ENCODE data around the gene RUSC1. TPM values are rescaled to one million over a fixed set of nuclear protein-coding genes. Genes with fewer than 3 reads are reported as not detected.
A peak's percentile ranks its signal among the peaks of the same experiment; 100 is the strongest.

The RUSC1 gene
- total and polyA plus RNA-seq, 2 experiments from 2014 or later, result 30.4 to 31.9 TPM

DNA sequence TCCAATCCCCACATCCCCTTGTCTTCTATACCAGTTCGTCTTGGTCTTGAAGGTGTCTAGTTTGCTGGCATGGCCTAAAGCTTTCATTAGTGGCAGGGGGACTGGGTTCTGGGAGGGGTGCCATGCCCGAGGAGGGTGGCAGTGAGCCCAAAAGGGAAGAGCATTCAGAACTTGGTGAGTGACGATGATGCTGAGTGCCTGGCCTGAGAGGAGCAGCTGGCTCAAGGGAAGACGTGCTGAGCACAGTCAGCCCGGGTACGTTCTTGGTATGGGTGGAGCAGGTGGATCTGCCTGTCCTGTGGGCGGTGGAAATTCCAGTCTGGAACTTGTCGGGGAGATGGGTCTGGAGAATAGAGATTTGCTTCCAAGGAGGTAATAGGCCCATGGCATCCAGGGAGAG is 7.4 kb upstream of the RUSC1 start:
- H3K36me3 ChIP-seq (ENCODE audit: low read depth), result no peaks in the 10 kb centered on the region
- no peak for TF ChIP-seq EZH2 (IDR thresholded peaks at IDR 0.05; ENCODE audit: insufficient read depth, poor library complexity, severe bottlenecking)
- no peak for TF ChIP-seq EZH2phosphoT487 (IDR thresholded peaks at IDR 0.05; ENCODE audit: insufficient read depth, low read depth)
- 84 to 85% methylated on average over 8 of the region's 8 CpGs for WGBS, 2 experiments (ENCODE audit: low coverage in 1 of 2, low lambda C conversion rate in 2 of 2, missing lambda C conversion rate in 2 of 2)
- no peak overlapping the region for H3K4me3 ChIP-seq
- no peaks in the 10 kb centered on the region for H3K27me3 ChIP-seq (replicated peaks; ENCODE audit: insufficient read depth)
- H4K20me1 ChIP-seq (ENCODE audit: insufficient read depth), result no peaks in the 10 kb centered on the region
- no peak overlapping the region for H2AFZ ChIP-seq
- 0 out of 2 replicates have a peak, but pooled peaks cover under 1% of the 10 kb centered on the region for H3F3A ChIP-seq (ENCODE audit: insufficient read depth)
- no peaks in the 10 kb centered on the region for H3K9me2 ChIP-seq (ENCODE audit: insufficient read depth)
- peaks cover 30% of the 10 kb centered on the region for H3K79me2 ChIP-seq (ENCODE audit: insufficient read depth)
- DNase-seq, result no peak
- no peak overlapping the region for H3K4me2 ChIP-seq (ENCODE audit: unreplicated experiment)
- no peak overlapping the region for H3K9ac ChIP-seq
- no peak overlapping the region for H3K27ac ChIP-seq
- peaks cover 9% of the 10 kb centered on the region; the same call in 1 of the 2 replicates for H3K4me1 ChIP-seq (ENCODE audit: insufficient read depth)
- in situ Hi-C loops (cut with MboI), result no loop called here
- no peaks in the 10 kb centered on the region for H3K9me3 ChIP-seq (ENCODE audit: low read depth)

DNA sequence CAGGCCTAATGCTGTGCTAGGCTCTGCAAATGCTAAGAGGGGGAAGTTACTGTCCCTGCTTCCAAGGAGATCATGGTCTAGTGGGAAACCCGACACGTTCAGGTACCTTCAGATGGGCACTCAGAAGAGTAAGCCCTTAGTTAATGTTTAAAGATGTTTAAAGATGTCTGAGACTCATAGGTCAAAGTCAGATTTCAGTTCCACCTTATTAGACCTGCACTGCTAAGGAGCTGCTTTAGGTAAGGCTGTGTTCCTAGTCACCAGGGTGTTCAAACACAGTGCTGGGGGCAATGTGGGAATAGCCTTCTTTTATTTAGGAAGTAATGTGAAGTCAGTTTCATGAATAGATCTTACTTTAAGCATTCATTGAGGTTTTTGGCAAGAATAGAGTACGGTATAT is 3.8 kb upstream of the RUSC1 start:
- Histone ChIP-seq H3K9ac (no peak overlapping the region), H3K4me1 (ENCODE audit: insufficient read depth) (peaks cover 8% of the 10 kb centered on the region), H2AFZ (no peak overlapping the region), H3K9me3 (ENCODE audit: low read depth) (no peaks in the 10 kb centered on the region), H3K79me2 (ENCODE audit: insufficient read depth) (peaks cover 8% of the 10 kb centered on the region), H3K9me2 (ENCODE audit: insufficient read depth) (no peaks in the 10 kb centered on the region), H3K27ac (no peak overlapping the region), H3F3A (ENCODE audit: insufficient read depth) (peaks cover 5% of the 10 kb centered on the region; the same call in 1 of the 2 replicates), H3K4me3 (no peak overlapping the region), H3K4me2 (ENCODE audit: unreplicated experiment) (no peak overlapping the region), H3K36me3 (ENCODE audit: low read depth) (no peaks in the 10 kb centered on the region), H4K20me1 (ENCODE audit: insufficient read depth) (no peaks in the 10 kb centered on the region), H3K27me3 (replicated peaks; ENCODE audit: insufficient read depth) (no peaks in the 10 kb centered on the region)
- TF ChIP-seq EZH2phosphoT487 (IDR thresholded peaks at IDR 0.05; ENCODE audit: insufficient read depth, low read depth) (no peak), EZH2 (IDR thresholded peaks at IDR 0.05; ENCODE audit: insufficient read depth, poor library complexity, severe bottlenecking) (no peak)
- in situ Hi-C loops (cut with MboI), result no loop called here
- 97 to 99% methylated on average over 3 of the region's 3 CpGs for WGBS, 2 experiments (ENCODE audit: low coverage in 1 of 2, low lambda C conversion rate in 2 of 2, missing lambda C conversion rate in 2 of 2)
- DNase-seq, result no peak

DNA sequence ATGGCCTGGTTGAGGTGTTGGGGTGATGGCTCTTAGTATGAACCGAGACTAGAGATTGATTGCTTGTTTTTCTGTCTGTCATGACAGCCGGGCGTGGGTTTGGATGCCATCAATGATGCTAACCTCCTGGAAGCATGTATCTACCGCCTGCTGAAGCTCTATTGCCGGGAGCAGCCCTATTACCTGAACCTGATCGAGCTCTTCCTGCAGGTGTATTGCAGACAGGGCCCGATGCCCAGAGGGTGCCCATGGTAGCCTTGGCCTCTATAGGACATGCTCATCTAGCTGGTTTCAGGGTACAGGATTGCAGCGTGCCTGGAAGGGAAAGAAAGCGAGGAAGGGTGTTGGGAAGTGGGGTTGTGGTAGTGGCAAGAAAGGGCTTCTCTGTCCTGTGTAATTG is 2.6 kb upstream of the RUSC1 start:
- in situ Hi-C loops (cut with MboI), result no loop called here
- Histone ChIP-seq H3K4me2 (ENCODE audit: unreplicated experiment) (no peak overlapping the region), H3K79me2 (ENCODE audit: insufficient read depth) (peaks cover 9% of the 10 kb centered on the region), H3K9me3 (ENCODE audit: low read depth) (no peaks in the 10 kb centered on the region), H3F3A (ENCODE audit: insufficient read depth) (peaks cover 8% of the 10 kb centered on the region), H3K9ac (no peak overlapping the region), H3K4me1 (ENCODE audit: insufficient read depth) (peaks cover 12% of the 10 kb centered on the region), H3K4me3 (no peak overlapping the region), H3K27ac (no peak overlapping the region), H3K36me3 (ENCODE audit: low read depth) (no peaks in the 10 kb centered on the region), H3K27me3 (replicated peaks; ENCODE audit: insufficient read depth) (no peaks in the 10 kb centered on the region), H3K9me2 (ENCODE audit: insufficient read depth) (no peaks in the 10 kb centered on the region), H2AFZ (no peak overlapping the region), H4K20me1 (ENCODE audit: insufficient read depth) (no peaks in the 10 kb centered on the region)
- DNase-seq, result no peak
- 88 to 93% methylated on average over 9 of the region's 9 CpGs for WGBS, 2 experiments (ENCODE audit: low coverage in 1 of 2, low lambda C conversion rate in 2 of 2, missing lambda C conversion rate in 2 of 2)
- TF ChIP-seq EZH2phosphoT487 (IDR thresholded peaks at IDR 0.05; ENCODE audit: insufficient read depth, low read depth), result no peak

DNA sequence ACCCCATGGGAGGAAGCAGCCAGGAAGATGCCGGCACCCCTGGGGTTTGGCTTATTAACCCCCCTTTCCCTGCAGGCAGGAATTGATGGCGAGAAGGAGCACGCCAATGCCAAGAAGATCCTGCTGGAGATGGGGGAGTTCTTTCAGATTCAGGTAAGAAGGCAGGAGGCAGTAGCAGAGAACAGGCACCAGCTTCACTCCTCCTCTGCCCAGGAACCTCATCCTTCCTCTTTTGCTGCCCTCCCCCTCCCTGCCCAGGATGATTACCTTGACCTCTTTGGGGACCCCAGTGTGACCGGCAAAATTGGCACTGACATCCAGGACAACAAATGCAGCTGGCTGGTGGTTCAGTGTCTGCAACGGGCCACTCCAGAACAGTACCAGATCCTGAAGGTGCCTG is 1.2 kb upstream of the RUSC1 start:
- H3K36me3 ChIP-seq (ENCODE audit: low read depth), result no peaks in the 10 kb centered on the region
- peaks cover 12% of the 10 kb centered on the region for H3K4me1 ChIP-seq (ENCODE audit: insufficient read depth)
- no peak for DNase-seq
- no peaks in the 10 kb centered on the region for H3K27me3 ChIP-seq (replicated peaks; ENCODE audit: insufficient read depth)
- H2AFZ ChIP-seq, result no peak overlapping the region
- no peaks in the 10 kb centered on the region for H4K20me1 ChIP-seq (ENCODE audit: insufficient read depth)
- H3K9ac ChIP-seq, result no peak overlapping the region
- H3K9me3 ChIP-seq (ENCODE audit: low read depth), result no peaks in the 10 kb centered on the region
- peaks cover 8% of the 10 kb centered on the region for H3F3A ChIP-seq (ENCODE audit: insufficient read depth)
- WGBS, 2 experiments (ENCODE audit: low coverage in 1 of 2, low lambda C conversion rate in 2 of 2, missing lambda C conversion rate in 2 of 2), result 68 to 72% methylated on average over 5 of the region's 5 CpGs
- peaks cover 10% of the 10 kb centered on the region for H3K79me2 ChIP-seq (ENCODE audit: insufficient read depth)
- TF ChIP-seq EZH2 (IDR thresholded peaks at IDR 0.05; ENCODE audit: insufficient read depth, poor library complexity, severe bottlenecking) (no peak), EZH2phosphoT487 (IDR thresholded peaks at IDR 0.05; ENCODE audit: insufficient read depth, low read depth) (no peak)
- in situ Hi-C loops (cut with MboI), result no loop called here
- no peak overlapping the region for H3K4me3 ChIP-seq
- H3K27ac ChIP-seq, result no peak overlapping the region
- H3K9me2 ChIP-seq (ENCODE audit: insufficient read depth), result no peaks in the 10 kb centered on the region
- no peak overlapping the region for H3K4me2 ChIP-seq (ENCODE audit: unreplicated experiment)

DNA sequence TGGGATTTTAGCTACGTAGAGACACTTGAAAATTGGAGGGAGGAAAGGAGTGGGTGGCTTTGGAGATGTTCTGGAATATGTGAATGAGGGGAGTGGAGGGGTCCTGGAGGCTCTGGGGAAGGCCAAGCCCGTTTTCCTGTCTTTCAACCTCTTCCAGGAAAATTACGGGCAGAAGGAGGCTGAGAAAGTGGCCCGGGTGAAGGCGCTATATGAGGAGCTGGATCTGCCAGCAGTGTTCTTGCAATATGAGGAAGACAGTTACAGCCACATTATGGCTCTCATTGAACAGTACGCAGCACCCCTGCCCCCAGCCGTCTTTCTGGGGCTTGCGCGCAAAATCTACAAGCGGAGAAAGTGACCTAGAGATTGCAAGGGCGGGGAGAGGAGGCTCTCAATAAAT is 442 bp upstream of the RUSC1 start:
- H3K9ac ChIP-seq, result peak overlapping the region; percentile 83
- in situ Hi-C loops (cut with MboI), result no loop called here
- peak overlapping the region; percentile 99 for H3K4me2 ChIP-seq (ENCODE audit: unreplicated experiment)

More for the DNA sequence above, 442 bp upstream of the RUSC1 start:
- no peaks in the 10 kb centered on the region for H3K9me3 ChIP-seq (ENCODE audit: low read depth)
- H3K4me3 ChIP-seq, result peak overlapping the region; percentile 89
- no peaks in the 10 kb centered on the region for H4K20me1 ChIP-seq (ENCODE audit: insufficient read depth)
- peak overlapping the region; percentile 9; the same call in 1 of the 2 replicates for H3K27ac ChIP-seq
- H3K36me3 ChIP-seq (ENCODE audit: low read depth), result no peaks in the 10 kb centered on the region
- H3K27me3 ChIP-seq (replicated peaks; ENCODE audit: insufficient read depth), result no peaks in the 10 kb centered on the region
- H3K79me2 ChIP-seq (ENCODE audit: insufficient read depth), result peaks cover 17% of the 10 kb centered on the region
- TF ChIP-seq EZH2 (IDR thresholded peaks at IDR 0.05; ENCODE audit: insufficient read depth, poor library complexity, severe bottlenecking), result no peak
- TF ChIP-seq EZH2phosphoT487 (IDR thresholded peaks at IDR 0.05; ENCODE audit: insufficient read depth, low read depth), result no peak
- WGBS, 2 experiments (ENCODE audit: low coverage in 1 of 2, low lambda C conversion rate in 2 of 2, missing lambda C conversion rate in 2 of 2), result 23 to 26% methylated on average over 11 of the region's 11 CpGs
- H3F3A ChIP-seq (ENCODE audit: insufficient read depth), result peaks cover 8% of the 10 kb centered on the region
- H3K4me1 ChIP-seq (ENCODE audit: insufficient read depth), result peaks cover 12% of the 10 kb centered on the region
- H2AFZ ChIP-seq, result peak overlapping the region; percentile 75
- H3K9me2 ChIP-seq (ENCODE audit: insufficient read depth), result no peaks in the 10 kb centered on the region
- DNase-seq, result no peak
